HCT116 (cell line): ENCODE measurements around the gene HTRA2. TPM values are rescaled to one million over a fixed set of nuclear protein-coding genes. Genes with fewer than 3 reads are reported as not detected.
A peak's percentile ranks its signal among the peaks of the same experiment; 100 is the strongest.

Source experiments
- ATAC-seq: fragments of 200-7000 bp; cut with Tn5 transposase; 2 replicates; pipeline ENCODE4 v1.9.1; 2020; ENCODE audit warnings: mild to moderate bottlenecking, moderate library complexity
- BruUV-seq: library from RNA; stranded (reverse); fragments of 400-500 nt; replicated peaks from 2 replicates; lab custom pipeline; 2021; lab: Mats Ljungman, UMichigan
- CTCF ChIA-PET: fragments of 300-600 bp; sonication (Branson Sonifier 250); formaldehyde crosslinking; loops from one replicate; lab custom pipeline; 2021; ENCODE audit warnings: antibody characterized with exemption; lab: Charles Lee
- POLR2A ChIA-PET: fragments of 300-600, 350-600 bp; sonication (Branson Sonifier 250); formaldehyde crosslinking; loops from one replicate; lab custom pipeline; 2021; ENCODE audit warnings: antibody characterized with exemption; lab: Charles Lee
- RAD21 ChIA-PET, 2 experiments: fragments of 300-600 bp; sonication (Branson Sonifier 250); formaldehyde crosslinking; loops; one replicate each; lab custom pipeline; 2023; ENCODE audit warnings: low total read pairs in 2 of 2; ENCODE audit not compliant: uncharacterized antibody in 2 of 2, unreplicated experiment in 2 of 2, low non-redundant PET in 1 of 2; lab: Charles Lee
- DNase-seq: peaks from one replicate; pipeline ENCODE4 v3.0.0-alpha.2; 2010; ENCODE audit warnings: low read depth, low spot score
- H2AFZ ChIP-seq: fragments of 200-600 bp; shearing (Covaris generic), sonication (generic); 2 replicates; pipeline ENCODE4 v1.6.1; 2017; ENCODE audit warnings: low read depth, mixed run types, mixed read lengths, antibody characterized with exemption, low read length; ENCODE audit not compliant: poor library complexity, severe bottlenecking
- H3K27ac ChIP-seq: 2 replicates; pipeline ENCODE4 v1.5.1; 2012; ENCODE audit warnings: low read depth, low read length
- H3K27me3 ChIP-seq: fragments of 200-600 bp; sonication (generic); 2 replicates; pipeline ENCODE4 v1.6.1; 2016; ENCODE audit warnings: mixed run types, low read length, mixed read lengths; ENCODE audit not compliant: insufficient read depth
- H3K36me3 ChIP-seq, 2 experiments: fragments of 200-500 bp in 1 of 2; fragments of 200-600 bp in 1 of 2; sonication (Bioruptor generic) in 1 of 2; sonication (generic) in 1 of 2; 2 replicates each; pipeline versions ENCODE4 v1.5.1 to v1.6.1; 2014 to 2016; ENCODE audit warnings: low read length in 2 of 2, inconsistent platforms in 1 of 2, mixed read lengths in 1 of 2, mixed run types in 1 of 2; ENCODE audit not compliant: insufficient read depth in 2 of 2, control insufficient read depth in 1 of 2
- H3K4me1 ChIP-seq, 2 experiments: fragments of 200-600 bp in 1 of 2; sonication (generic) in 1 of 2; 2 replicates each; pipeline versions ENCODE4 v1.5.1 to v1.6.1; 2012 to 2017; ENCODE audit warnings: low read length in 2 of 2, inconsistent platforms in 1 of 2, mild to moderate bottlenecking in 1 of 2, mixed read lengths in 1 of 2, mixed run types in 1 of 2, moderate library complexity in 1 of 2; ENCODE audit not compliant: insufficient read depth in 2 of 2, control insufficient read depth in 1 of 2
- H3K4me2 ChIP-seq: fragments of 200-600 bp; sonication (generic); 2 replicates; pipeline ENCODE4 v1.6.1; 2017; ENCODE audit warnings: mixed run types, low read length, mixed read lengths
- H3K4me3 ChIP-seq, 2 experiments: fragments of 200-600 bp in 1 of 2; sonication (generic) in 1 of 2; replicated peaks in 1 of 2; 2 replicates each; pipeline ENCODE4 v1.5.1; 2011 to 2016; ENCODE audit warnings: low read length in 2 of 2, control low read depth in 1 of 2, low read depth in 1 of 2, mild to moderate bottlenecking in 1 of 2, mixed read lengths in 1 of 2, mixed run types in 1 of 2
- H3K79me2 ChIP-seq: fragments of 200-600 bp; sonication (generic); 2 replicates; pipeline ENCODE4 v1.6.1; 2017; ENCODE audit warnings: mild to moderate bottlenecking, mixed run types, low read length, moderate library complexity, mixed read lengths; ENCODE audit not compliant: insufficient read depth
- H3K9ac ChIP-seq: fragments of 200-600 bp; sonication (generic); 2 replicates; pipeline ENCODE4 v1.6.1; 2016; ENCODE audit warnings: low read length, mixed read lengths
- H3K9me2 ChIP-seq: fragments of 200-600 bp; sonication (generic), shearing (Covaris generic); 2 replicates; pipeline ENCODE4 v1.6.1; 2017; ENCODE audit warnings: mixed run types, mild to moderate bottlenecking, moderate library complexity; ENCODE audit not compliant: insufficient read depth
- H3K9me3 ChIP-seq, 2 experiments: fragments of 200-500 bp in 1 of 2; fragments of 200-600 bp in 1 of 2; sonication (Bioruptor generic) in 1 of 2; sonication (generic) in 1 of 2; 2 replicates each; pipeline ENCODE4 v1.6.1; 2014 to 2017; ENCODE audit warnings: low read length in 2 of 2, mixed read lengths in 2 of 2, inconsistent platforms in 1 of 2, low read depth in 1 of 2, mild to moderate bottlenecking in 1 of 2, mixed run types in 1 of 2, moderate library complexity in 1 of 2; ENCODE audit not compliant: control insufficient read depth in 1 of 2, insufficient read depth in 1 of 2
- H4K20me1 ChIP-seq: fragments of 200-600 bp; sonication (generic), shearing (Covaris generic); 2 replicates; pipeline ENCODE4 v1.6.1; 2017; ENCODE audit warnings: mixed run types, mild to moderate bottlenecking, moderate library complexity; ENCODE audit not compliant: insufficient read depth
- CBX3 ChIP-seq: IDR thresholded peaks from 2 replicates; pipeline ENCODE4 v1.6.1; 2012; ENCODE audit warnings: low read depth
- ELF1 ChIP-seq: IDR thresholded peaks from 2 replicates; pipeline ENCODE4 v1.6.1; 2012; ENCODE audit warnings: low read depth, borderline replicate concordance
- EZH2 ChIP-seq: fragments of 200-600 bp; sonication (generic); IDR thresholded peaks from 2 replicates; pipeline ENCODE4 v1.6.1; 2017; ENCODE audit warnings: antibody characterized with exemption, mixed run types
- EZH2phosphoT487 ChIP-seq: fragments of 200-600 bp; IDR thresholded peaks from 2 replicates; pipeline ENCODE4 v1.6.1; 2018; ENCODE audit warnings: antibody characterized with exemption, borderline replicate concordance
- JUND ChIP-seq: IDR thresholded peaks from 2 replicates; pipeline ENCODE4 v1.6.1; 2012
- POLR2A ChIP-seq: IDR thresholded peaks from 2 replicates; pipeline ENCODE4 v1.7.0; 2011; ENCODE audit warnings: borderline replicate concordance; ENCODE audit not compliant: insufficient read depth, insufficient read length; ENCODE audit errors: extremely low read depth
- RAD21 ChIP-seq: IDR thresholded peaks from 2 replicates; pipeline ENCODE4 v1.6.1; 2012; ENCODE audit warnings: low read depth, mild to moderate bottlenecking
- SIN3A ChIP-seq: IDR thresholded peaks from 2 replicates; pipeline ENCODE4 v1.6.1; 2012; ENCODE audit warnings: low read depth
- SRF ChIP-seq: IDR thresholded peaks from 2 replicates; pipeline ENCODE4 v1.6.1; 2012; ENCODE audit warnings: low read depth
- ZFX ChIP-seq: fragments of 450-650 bp; IDR thresholded peaks from 2 replicates; pipeline ENCODE4 v1.6.1; 2017
- intact Hi-C: fragments of 100-400 bp; cut with micrococcal nuclease; formaldehyde crosslinking; loops from 2 replicates; pipeline ENCODE4 v1.10.0; 2022
- total RNA-seq: library from RNA; stranded (reverse); gene quantifications from one replicate; pipeline ENCODE4 v1.2.1, GENCODE V29; 2021; ENCODE audit not compliant: unreplicated experiment
- TF ChIP-seq, protein P1 (sequence below): IDR thresholded peaks from 2 replicates; pipeline ENCODE4 v1.6.1; 2012; ENCODE audit warnings: low read depth
- TF ChIP-seq, protein P2 (sequence below): IDR thresholded peaks from 2 replicates; pipeline ENCODE4 v1.6.1; 2011; ENCODE audit warnings: mild to moderate bottlenecking, low read length, moderate library complexity; ENCODE audit not compliant: insufficient replicate concordance; ENCODE audit errors: extremely low read depth
- TF ChIP-seq, protein P3 (sequence below): IDR thresholded peaks from 2 replicates; pipeline ENCODE4 v1.6.1; 2012

HTRA2 gene
- total RNA-seq, 1 experiment from 2014 or later: 36.2 TPM

DNA sequence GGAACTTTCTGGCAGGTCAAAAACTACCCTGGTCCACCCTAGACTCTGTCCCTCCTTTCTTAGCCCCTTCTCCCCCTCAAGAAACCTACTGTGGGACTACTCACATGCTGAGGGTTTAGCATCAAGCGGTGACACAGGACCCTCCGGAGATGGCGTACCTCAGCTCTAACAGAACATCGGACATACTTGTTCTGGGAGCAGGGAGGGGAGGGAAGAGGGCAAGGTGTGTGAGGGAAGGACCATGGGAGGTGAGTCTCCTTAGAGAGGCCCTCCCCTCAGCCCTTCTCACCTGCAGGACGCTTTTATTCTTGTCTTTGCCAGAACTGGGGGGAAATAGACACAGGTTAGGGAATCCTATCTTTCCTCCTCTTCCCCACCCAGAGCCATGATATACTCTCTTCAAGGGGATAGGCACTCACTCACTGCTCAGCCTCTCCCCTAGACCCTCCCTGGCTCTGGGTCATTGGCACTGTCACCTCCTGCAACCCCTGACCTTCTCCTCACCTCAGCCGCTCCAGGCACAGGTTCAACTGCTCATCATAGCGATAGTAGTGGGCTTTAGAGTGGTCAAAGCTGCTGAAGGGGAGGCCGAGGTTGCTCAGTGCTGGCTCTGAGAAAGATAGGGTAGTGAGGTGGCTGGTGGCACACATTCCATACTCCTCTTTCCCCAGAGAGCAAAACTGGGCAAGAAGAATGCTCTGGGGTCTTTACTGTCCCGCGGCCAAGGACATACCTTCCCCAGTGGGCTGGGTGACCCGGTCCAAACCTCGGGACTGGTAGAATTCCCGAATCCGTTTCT is 24.1 kb upstream of the HTRA2 start:
- Histone ChIP-seq H4K20me1 (no peaks in the 10 kb centered on the region), H3K27me3 (no peaks in the 10 kb centered on the region), H3K9me2 (no peaks in the 10 kb centered on the region), H3K9me3 (no peaks in the 10 kb centered on the region), H3K4me2 (peak overlapping the region; percentile 99), H3K9ac (no peak overlapping the region), H3K4me1 (peaks cover 30 to 63% of the 10 kb centered on the region in 2 experiments), H3K27ac (peak overlapping the region; percentile 91; the same call in 1 of the 2 replicates), H2AFZ (no peak overlapping the region), H3K79me2 (peaks cover 22% of the 10 kb centered on the region), H3K4me3 (peak overlapping the region; percentile 85 to 93; a peak in 2 of 4 replicates), H3K36me3 (peaks cover 3 to 16% of the 10 kb centered on the region in 2 experiments; a peak in 2 of 4 replicates)
- RAD21 ChIA-PET: no interaction called here
- DNase-seq: no peak
- TF ChIP-seq JUND (no peak), SIN3A (no peak), POLR2A (no peak), EZH2 (no peak), CBX3 (no peak), RAD21 (no peak), SRF (no peak), ELF1 (no peak), ZFX (no peak), EZH2phosphoT487 (no peak)
- TF ChIP-seq, protein P1, sequence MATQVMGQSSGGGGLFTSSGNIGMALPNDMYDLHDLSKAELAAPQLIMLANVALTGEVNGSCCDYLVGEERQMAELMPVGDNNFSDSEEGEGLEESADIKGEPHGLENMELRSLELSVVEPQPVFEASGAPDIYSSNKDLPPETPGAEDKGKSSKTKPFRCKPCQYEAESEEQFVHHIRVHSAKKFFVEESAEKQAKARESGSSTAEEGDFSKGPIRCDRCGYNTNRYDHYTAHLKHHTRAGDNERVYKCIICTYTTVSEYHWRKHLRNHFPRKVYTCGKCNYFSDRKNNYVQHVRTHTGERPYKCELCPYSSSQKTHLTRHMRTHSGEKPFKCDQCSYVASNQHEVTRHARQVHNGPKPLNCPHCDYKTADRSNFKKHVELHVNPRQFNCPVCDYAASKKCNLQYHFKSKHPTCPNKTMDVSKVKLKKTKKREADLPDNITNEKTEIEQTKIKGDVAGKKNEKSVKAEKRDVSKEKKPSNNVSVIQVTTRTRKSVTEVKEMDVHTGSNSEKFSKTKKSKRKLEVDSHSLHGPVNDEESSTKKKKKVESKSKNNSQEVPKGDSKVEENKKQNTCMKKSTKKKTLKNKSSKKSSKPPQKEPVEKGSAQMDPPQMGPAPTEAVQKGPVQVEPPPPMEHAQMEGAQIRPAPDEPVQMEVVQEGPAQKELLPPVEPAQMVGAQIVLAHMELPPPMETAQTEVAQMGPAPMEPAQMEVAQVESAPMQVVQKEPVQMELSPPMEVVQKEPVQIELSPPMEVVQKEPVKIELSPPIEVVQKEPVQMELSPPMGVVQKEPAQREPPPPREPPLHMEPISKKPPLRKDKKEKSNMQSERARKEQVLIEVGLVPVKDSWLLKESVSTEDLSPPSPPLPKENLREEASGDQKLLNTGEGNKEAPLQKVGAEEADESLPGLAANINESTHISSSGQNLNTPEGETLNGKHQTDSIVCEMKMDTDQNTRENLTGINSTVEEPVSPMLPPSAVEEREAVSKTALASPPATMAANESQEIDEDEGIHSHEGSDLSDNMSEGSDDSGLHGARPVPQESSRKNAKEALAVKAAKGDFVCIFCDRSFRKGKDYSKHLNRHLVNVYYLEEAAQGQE: no peak
- TF ChIP-seq, protein P2, sequence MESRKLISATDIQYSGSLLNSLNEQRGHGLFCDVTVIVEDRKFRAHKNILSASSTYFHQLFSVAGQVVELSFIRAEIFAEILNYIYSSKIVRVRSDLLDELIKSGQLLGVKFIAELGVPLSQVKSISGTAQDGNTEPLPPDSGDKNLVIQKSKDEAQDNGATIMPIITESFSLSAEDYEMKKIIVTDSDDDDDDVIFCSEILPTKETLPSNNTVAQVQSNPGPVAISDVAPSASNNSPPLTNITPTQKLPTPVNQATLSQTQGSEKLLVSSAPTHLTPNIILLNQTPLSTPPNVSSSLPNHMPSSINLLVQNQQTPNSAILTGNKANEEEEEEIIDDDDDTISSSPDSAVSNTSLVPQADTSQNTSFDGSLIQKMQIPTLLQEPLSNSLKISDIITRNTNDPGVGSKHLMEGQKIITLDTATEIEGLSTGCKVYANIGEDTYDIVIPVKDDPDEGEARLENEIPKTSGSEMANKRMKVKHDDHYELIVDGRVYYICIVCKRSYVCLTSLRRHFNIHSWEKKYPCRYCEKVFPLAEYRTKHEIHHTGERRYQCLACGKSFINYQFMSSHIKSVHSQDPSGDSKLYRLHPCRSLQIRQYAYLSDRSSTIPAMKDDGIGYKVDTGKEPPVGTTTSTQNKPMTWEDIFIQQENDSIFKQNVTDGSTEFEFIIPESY: no peak
- TF ChIP-seq, protein P3, sequence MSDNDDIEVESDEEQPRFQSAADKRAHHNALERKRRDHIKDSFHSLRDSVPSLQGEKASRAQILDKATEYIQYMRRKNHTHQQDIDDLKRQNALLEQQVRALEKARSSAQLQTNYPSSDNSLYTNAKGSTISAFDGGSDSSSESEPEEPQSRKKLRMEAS: no peak
- intact Hi-C loops: loop anchor here (1.0 kb wide), 1 partner anchor 25 kb away; no protein-coding TSS in a partner anchor
- CTCF ChIA-PET: interaction anchor here (1.7 kb wide), 1 partner anchor 26 kb away, joined by 4 read pairs; no protein-coding TSS in a partner anchor
- no TSS peak for BruUV-seq
- no peak for ATAC-seq
- POLR2A ChIA-PET: interaction anchor here (1.8 kb wide), 1 partner anchor 50 kb away, joined by 3 read pairs; no protein-coding TSS in a partner anchor
